HL-60/S4 treated with retinoic acid at 250 ng/mL for 4 days and 3 days (cell line): ENCODE results near the gene PDCD11.

ENCODE experiments used
- in situ Hi-C: fragments of 300-500 bp; cut with MboI; formaldehyde crosslinking; loops from 2 replicates; pipeline ENCODE4 v1.7.0; 2022; ENCODE audit warnings: low sequenced_read_pairs

PDCD11 gene

GRCh38 chr10:103450201-103450695 lies 53.8 kb downstream of the PDCD11 start:
- in situ Hi-C loops = no loop called here

- in situ Hi-C loops = no loop called here
Measured at GRCh38 chr10:103451091-103451813, 54.8 kb downstream of the PDCD11 start.

DNA sequence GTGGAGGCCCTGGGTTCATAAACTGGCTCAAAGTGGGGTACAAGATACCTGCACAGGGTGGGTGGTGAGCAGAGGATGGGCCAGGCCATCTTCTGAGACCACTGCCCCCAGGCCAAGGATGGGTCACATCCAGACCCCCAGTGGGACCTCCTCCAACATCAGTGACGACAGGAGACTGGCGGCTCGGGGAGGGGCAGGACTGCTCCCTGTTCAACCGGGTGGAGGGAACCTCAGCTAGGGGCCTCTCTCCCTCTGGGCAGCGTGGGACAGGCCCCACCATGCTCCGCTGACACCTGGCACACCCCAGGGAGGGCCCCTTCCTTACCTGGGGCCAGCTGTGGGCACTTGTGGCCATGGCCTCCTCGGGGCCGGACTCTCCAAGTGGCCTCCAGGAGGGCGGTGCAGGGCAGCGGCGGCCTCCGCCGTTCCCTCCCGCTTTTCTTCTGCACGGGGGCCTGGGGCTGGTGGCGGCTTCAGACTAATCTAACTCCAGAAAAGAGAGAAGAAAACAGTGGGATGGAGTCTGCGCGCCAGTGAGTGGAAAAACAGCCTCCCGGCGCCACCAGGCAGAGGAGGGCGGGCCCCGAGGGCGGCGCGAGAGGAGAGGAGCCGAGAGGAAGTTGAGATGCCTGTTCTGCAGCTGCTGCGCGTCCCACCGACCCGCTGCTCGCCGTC lies 55.5 kb downstream of the PDCD11 start, which contains the start of gene CALHM2:
CALHM2 (minus strand) TSS at position 540 of the 675 bp plus-strand sequence. CDS start 2,429 bp downstream, outside the sequence.
- in situ Hi-C loops = no loop called here

GRCh38 chr10:103452506-103453230 lies 56.2 kb downstream of the PDCD11 start:
- in situ Hi-C loops = no loop called here

- in situ Hi-C loops = no loop called here
Measured at GRCh38 chr10:103454026-103454425, 57.6 kb downstream of the PDCD11 start.

DNA sequence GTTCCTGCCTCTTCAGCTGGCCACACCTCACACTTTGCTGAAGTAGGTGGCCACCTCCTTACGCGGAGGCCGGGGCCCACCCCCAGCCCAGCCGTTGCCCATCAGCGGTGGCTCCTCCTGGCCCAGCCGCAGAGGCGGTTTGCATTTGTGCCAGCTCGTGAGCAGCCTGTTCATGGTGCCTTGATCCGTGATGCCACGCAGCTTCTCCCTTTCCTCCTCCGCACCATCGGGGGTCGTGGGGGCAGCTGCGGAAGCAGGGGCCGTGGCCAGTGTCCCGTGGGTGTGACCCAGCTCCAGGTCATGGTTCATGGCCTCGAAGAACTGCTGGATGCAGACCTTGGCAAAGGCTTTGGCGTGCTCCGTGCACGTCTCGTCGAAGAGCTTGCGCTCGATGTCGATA lies 58.8 kb downstream of the PDCD11 start:
- in situ Hi-C loops = no loop called here

DNA sequence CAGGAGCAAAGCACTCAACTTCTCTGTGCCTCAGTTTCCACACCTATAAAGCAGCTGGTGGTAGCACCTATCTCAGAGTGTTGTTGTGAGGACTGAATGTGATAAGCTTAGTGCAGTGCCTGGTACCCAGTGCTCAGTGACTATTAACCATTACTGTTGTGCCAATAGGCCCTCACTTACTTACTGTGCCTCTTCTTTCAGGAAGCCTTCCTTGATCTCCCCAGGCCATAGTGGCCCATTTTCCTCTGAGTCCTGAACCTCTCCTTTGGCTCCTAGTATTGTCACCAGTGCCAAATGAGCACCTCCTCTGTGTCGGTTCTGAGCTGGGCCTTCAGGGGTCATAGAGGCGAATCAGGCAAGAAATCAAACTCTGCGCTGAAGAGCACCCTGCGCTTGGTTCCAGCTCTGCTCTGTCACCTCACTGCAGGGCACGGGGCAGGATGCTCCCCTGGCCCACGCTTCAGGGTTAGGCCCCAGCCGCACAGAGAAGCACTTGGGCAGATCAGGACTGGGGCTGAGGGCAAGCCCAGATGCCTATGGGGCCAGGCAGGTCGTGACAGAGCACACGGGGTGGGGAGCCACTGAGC lies 59.7 kb downstream of the PDCD11 start:
- in situ Hi-C loops = no loop called here

DNA sequence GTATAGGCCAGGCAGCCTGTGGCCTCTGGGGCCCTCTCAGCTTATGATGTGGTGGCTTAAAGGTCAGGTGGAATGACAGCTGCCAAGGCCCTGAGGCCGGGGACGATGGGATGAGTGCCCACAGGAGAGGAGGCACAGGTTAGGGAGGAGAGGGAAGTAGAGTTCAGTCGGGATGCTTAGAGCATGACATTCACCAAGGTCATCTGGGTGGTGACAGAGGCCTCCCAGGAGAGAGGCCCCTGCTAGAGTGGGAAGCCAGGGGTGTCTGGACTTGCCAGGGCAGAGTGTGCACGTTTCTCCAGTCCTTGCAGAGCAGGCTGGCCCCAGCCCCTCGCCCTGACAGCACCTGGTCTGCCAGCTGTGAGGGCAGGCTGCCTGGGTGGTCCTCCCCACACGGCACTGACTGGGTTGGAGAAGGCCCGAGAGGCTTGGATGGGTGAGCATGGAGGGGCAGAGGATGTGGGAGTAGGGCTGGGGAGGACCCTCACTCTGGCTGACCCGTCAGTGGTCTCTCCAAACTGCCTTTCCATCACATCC lies 60.8 kb downstream of the PDCD11 start:
- in situ Hi-C loops = no loop called here

DNA sequence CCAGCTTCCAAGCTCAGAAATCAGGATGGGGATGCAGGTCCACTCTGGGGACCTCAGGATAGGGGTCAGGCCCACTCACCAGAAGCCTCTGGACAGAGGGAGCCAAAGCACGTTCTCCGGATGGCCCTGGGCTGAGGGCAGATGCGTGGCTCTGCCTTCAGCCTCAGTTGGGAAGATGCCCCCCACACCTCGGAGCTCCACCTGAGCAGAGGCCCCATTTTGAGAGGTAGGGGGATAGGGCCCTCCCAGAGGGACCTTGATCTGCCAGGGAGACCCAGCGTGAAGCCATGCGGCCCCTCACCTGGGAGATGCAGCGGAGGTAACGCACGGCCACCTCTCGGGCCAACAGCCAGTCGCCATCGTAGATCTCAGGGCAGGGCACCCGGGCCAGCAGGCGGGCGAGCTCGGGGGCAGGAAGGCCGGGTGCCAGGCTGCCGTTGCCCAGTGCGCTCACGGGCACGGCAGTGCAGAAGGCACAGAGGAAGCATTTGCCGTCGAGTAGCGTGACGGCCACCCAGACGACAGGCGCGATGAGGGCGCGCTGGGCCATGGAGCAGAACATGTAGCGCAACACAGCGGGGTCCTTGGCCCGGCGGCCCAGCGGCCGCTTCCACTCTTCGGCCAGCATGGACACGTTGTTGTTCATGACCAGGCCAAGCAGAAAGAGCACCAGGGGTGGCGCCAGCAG lies 61.6 kb downstream of the PDCD11 start:
- in situ Hi-C loops = no loop called here

GRCh38 chr10:103458720-103459119 lies 62.3 kb downstream of the PDCD11 start, which contains the start of gene CALHM1:
TSS of gene CALHM1 (minus strand) at chr10:103458900. CDS start at chr10:103458751, 149 bp downstream.
- in situ Hi-C loops = no loop called here

GRCh38 chr10:103459615-103460014 lies 63.2 kb downstream of the PDCD11 start:
- in situ Hi-C loops = no loop called here

GRCh38 chr10:103463499-103463898 lies 67.1 kb downstream of the PDCD11 start:
- in situ Hi-C loops = no loop called here

GRCh38 chr10:103465411-103466179 lies 69.2 kb downstream of the PDCD11 start:
- in situ Hi-C loops = no loop called here

DNA sequence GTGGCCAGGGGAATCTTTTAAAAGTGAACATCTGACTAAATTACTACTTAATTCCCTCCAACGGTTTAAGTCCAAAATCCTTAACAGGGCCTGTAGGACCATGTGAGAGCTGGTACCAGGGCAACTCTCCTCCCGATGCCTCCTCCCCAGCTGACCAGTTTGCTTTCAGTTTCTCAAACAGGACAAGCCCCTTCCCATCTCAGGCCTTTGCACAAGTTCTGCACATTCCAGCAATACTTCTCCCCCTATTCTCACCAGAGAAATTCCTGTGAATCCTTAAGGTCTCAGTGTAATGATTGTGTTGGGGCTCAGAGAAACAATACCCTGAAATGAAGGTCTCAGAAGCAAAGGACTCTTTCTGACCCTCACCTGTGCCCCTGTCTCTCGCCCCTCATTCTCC lies 70.3 kb downstream of the PDCD11 start:
- in situ Hi-C loops = no loop called here

- in situ Hi-C loops = no loop called here
Measured at GRCh38 chr10:103467406-103467805, 71.0 kb downstream of the PDCD11 start.

DNA sequence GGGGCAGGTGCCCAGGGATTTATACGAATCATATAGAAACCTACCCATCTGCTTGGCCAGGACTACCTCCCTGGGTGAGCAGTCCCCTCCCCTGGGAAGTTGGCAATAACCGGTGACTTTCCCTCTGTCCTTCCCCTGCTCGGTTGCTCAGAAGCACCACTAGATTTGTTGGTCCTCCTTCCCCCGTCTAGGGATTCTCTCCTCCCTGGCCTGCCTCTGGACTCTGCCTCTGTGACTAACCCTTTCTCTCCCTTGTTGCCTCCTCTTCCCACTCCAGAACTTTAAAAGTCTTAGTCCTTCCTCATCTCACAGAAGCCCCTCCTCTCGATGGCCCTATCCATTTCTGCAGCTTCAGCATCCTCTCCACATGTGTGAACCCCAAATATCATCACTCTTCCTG lies 72.8 kb downstream of the PDCD11 start:
- in situ Hi-C loops = no loop called here

DNA sequence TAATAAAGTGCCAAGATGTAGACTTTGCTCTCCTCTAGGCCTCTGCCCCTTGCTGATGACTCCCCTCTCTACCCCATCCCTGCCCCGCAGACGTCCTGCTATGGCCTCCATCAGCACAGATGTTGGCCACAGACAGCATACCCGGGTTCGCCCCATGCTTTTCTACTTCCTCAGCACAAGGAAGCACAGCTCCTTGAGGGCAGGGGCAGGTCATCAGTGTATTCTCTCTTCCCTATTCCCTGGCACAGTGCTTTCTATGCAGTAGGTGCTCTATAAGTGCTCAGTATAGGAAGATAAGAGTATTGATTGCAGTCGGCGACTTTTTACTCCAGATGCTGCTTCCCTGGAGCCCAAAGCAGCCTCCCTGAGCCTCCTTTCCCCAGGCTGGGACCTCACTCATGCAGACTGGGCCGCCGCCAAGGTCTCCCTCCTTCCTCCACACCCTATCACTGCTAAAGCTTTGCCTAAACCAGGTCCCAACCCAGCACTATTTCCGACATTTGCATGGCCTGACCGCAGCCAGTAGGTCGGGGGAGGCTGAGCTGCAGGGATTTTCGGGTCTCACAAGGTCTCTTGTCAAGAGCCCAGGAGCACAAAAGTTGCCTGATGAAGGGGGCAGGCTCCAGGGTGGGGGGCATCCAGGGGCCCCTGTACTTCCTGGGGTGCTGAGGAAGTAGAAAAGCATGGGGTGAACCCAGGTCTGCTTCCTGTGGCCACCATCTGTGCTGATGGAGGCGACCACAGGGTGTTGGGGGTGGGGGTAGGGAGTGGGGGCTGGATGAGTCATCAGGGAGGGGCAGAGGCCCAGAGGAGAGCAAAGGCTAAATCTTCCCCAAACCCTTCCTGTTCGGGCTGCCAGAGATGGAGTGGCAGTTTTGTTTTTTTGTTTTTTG lies 74.6 kb downstream of the PDCD11 start:
- in situ Hi-C loops = no loop called here

DNA sequence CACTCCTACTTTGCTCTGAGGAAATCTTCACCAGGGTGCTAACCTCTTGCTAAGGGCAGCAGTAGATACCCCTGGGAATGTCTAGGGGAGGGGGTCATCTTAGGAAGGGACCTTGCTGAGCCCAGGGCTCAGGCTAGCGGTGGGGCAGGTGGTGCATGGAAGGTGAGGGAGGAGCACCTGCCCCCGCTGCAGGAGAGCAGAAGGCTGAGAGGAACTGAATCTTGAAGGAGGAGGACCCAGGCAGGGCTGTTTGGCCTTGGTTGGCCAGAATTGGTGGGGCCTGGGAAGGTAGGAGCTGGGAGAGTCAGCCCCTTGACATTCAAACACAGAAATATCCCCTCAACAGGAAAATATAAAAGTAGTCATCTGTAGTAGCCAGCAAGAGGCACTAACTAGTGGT lies 75.6 kb downstream of the PDCD11 start:
- in situ Hi-C loops = no loop called here
